GM21390 (cell line): ENCODE data around the gene LNX1.

Experiments
- ATAC-seq: cut with Tn5 transposase; IDR thresholded peaks from one replicate; pipeline ENCODE4 v1.9.1; 2021; ENCODE audit not compliant: unreplicated experiment

LNX1 gene

DNA sequence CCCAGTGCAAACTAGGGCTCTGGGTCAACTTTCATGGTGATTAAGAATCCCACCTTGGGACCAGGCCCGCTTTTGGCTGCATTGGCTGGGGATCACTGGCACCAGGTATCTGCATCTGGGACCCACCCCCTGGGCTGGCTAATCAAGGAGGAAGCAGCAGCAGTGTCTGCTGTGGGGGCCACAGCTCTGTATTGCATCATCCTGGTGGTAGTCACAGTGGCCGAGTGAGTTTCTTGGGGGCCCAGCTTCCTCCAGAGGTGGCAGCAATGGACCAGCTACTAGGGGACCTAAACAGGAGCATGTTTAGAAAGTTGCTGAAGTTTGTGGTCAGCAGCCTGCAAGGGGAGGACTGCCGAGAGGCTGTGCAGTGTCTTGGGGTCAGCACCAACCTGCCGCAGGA lies 15.7 kb downstream of the LNX1 start:
- no peak for ATAC-seq

GRCh38 chr4:53574528-53574927 lies 16.8 kb downstream of the LNX1 start:
- ATAC-seq, result no peak

DNA sequence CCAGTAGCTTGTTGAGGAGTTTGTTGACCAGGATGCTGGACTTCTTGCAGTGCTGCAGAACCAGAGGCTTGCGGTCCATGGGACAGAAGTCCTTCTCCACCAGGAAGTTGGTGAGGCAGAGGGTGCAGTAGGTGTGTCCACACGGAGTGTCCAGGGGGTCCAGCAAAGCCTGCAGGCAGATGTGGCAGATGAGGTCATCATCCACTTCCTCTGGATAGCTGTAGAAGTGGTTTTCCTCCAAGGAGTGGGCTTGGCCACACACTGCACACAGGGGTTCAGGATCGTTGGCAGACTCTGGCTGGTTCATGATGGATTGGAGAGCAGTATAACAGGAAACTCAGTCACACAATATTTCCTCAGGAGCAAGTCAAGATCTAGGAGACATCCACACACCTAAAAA lies 17.6 kb downstream of the LNX1 start:
- ATAC-seq, result no peak

DNA sequence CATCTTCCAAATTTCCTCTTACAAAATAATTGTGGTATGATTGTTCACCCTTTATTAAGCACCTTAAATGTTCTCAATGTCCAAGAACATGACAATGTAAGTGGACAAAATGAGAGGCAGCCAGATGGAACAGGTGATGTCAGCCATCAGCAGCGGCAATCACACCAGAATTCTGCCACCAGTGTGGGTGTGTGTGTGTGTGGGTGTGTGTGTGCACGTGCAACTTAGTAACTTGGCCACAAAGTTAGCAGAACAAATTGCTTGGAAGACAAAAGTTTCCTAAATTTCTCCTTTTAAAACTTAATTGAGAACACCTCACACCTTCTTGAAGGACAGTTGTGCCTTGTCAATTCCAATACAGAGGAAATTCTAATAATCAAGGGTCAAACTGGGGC lies 18.7 kb downstream of the LNX1 start:
- ATAC-seq, result no peak

DNA sequence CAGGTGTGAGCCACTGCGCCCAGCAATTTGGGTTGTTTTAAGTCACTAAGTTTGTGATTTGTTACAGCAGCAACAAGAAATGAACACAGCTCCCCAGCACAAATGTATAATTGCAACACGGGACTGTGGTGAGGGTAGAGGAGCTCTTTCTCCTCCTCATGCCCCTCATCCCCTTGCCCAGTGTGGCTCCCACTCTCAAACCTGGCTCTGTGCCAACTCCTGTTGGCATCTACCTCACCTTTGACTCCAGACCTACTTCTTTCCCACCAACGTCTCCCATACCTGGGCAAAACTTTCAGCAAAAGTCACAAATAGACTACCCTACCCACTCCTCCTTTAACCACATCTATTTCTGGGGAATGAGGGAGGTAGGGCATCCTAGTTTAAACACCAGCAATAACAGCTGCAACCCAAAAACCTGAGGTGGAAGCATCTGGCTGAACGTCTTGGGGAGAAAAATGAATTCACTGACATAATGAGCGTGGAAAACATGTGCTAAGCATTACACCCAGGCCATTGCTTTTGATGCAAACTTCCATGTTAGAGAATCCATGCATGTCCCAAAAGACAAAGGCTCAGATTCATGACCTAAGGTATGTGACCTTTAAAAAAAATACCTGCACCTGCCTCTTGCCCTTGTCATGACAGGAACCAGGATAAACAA lies 19.2 kb downstream of the LNX1 start:
- ATAC-seq, result no peak

DNA sequence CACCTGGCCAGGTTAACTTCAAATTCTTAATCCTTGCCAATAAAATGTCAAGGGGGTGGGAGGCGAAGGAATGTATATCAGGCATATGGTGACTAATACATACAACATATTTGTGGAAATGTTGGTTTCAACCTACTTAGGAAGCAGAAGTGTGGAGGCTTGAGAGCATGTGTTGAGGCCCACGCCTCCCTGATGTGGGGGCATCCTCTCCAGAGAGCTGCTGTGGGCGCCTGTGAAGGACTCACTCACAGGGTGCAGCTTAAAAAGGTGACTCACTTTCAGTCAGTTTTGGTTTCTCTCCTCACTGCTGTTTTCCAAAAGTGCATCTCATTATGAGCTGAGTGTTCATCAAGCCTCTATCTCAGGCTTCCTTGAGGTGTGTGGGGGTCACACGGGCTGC lies 27.5 kb downstream of the LNX1 start:
- ATAC-seq, result peak; percentile 77

- ATAC-seq, result no peak
Observed at GRCh38 chr4:53562409-53562808, 28.9 kb downstream of the LNX1 start.

- no peak for ATAC-seq
Observed at GRCh38 chr4:53559021-53559620, 32.2 kb downstream of the LNX1 start.

DNA sequence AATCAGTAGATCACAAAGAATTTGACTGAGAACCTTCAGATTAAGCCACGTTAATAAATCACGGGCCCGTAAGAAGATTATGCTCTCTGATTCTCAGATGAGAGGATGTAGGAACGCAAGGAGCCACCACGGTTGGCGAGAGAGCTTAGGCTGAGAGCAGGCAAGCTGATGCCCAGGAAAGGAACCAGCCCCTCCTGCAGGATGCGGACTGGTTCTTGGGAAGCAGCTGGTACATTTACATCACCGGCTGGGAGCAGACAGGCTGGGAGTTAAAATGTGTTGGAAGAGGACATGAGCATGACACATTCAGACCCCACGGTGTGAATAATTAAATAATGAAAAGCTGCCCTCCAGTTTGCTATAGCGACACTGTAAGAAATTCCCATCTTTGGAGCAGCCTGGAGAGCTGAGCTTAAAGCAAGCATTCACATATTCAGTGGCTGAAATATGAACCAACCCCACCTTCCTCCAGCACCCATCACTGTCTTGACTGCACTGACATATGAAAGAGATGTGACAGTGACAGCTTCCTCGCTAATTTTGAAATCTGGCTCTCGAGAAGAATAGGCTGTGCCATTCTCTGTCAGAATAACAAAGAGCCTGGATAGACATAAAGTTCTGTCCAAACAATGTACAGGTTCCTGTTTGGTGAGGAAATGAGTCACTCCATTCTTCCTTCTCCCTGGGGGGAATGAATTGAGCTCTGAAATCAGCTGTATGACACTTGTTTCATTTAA lies 33.1 kb downstream of the LNX1 start:
- no peak for ATAC-seq

GRCh38 chr4:53557669-53558064 lies 33.6 kb downstream of the LNX1 start:
- ATAC-seq, result no peak

DNA sequence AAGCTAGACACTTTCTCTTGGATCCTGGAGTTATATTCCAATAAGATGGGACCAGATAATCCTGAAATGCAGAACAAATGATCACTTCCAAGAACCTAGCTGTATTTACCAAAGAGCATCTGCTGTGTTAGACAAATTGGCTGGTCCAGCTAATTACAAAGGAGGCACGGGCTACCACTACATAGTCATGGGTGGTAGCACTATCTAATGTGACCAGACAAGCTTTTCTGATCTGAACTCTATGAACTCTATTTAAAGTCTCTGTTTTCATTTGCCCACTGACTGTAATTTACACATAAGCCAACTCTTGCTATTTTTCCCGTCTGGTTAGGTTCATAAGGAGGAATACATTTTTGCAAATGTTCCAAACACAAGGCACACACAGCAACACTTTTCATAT lies 34.6 kb downstream of the LNX1 start:
- ATAC-seq, result no peak

DNA sequence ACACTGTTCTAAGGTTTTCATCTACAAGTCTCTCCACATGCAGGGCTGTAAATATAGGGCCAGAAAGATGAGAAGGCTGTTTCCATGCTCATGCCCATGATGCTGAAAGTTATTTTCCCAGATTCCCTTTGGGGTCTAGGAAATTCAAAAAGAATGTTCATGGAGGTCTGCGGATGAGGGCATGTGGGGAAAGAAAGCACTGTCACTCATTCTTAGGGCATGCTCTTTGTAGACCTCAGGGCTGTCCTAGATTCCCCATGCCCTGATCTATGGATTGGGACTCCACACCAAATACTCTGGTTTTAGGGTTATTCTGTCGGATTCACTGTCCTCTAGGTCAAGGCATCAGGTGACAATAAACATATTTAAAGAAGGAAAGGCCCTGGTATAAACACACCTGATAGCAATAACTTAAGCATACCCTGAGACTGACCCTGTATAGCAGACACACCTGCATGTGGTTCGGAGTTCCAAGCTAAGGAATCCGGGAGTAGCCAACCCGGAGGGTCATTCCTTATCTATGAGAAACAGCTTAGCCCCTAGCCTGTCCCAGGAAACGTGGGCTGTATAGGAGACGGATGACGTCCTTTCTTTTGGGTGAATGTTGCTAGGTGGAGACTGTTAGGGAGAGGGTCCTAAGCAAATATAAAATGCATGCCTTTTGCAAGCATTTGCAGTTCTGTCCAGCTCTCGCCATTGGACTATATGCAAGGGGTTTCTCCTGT lies 37.6 kb downstream of the LNX1 start:
- ATAC-seq, result no peak

- ATAC-seq, result no peak
Observed at GRCh38 chr4:53552711-53553110, 38.6 kb downstream of the LNX1 start.

GRCh38 chr4:53551958-53552357 lies 39.3 kb downstream of the LNX1 start:
- ATAC-seq, result no peak

GRCh38 chr4:53551281-53551864 lies 39.9 kb downstream of the LNX1 start:
- ATAC-seq, result no peak

DNA sequence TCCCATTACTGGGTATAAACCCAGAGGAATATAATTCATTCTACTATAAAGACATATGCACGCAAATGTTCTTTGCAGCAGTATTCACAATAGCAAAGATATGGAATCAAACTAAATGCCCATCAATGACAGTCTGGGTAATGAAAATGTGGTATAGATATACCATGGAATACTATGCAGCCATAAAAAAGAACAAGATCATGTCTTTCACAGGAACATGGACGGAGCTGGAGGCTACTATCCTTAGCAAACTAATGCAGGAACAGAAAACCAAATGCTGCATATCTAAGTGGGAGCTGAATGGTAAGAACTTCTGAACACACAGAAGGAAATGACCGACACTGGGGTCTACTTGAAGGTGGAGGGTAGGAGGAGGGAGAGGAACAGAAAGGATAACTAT lies 42.6 kb downstream of the LNX1 start:
- no peak for ATAC-seq

- ATAC-seq, result no peak
Observed at GRCh38 chr4:53547983-53548382, 43.3 kb downstream of the LNX1 start.

- ATAC-seq, result no peak
Observed at GRCh38 chr4:53545942-53546581, 45.2 kb downstream of the LNX1 start.

GRCh38 chr4:53545273-53545672 lies 46.0 kb downstream of the LNX1 start:
- no peak for ATAC-seq

- no peak for ATAC-seq
Observed at GRCh38 chr4:53543561-53543960, 47.7 kb downstream of the LNX1 start.
